Type B pancreatic cell (in vitro differentiated cells): ENCODE results near the gene SMARCC1. TPM values are rescaled to one million over a fixed set of nuclear protein-coding genes. Genes with fewer than 3 reads are reported as not detected.

Experiments used
- DNase-seq: peaks from one replicate; pipeline ENCODE4 v3.0.0; 2021; ENCODE audit warnings: mixed read lengths; ENCODE audit not compliant: unreplicated experiment; ENCODE audit errors: extremely low spot score
- H3K27ac Mint-ChIP-seq: 2 replicates; pipeline ENCODE4 v1.8.0; 2021; ENCODE audit warnings: mild to moderate bottlenecking, mixed read lengths
- H3K27me3 Mint-ChIP-seq: 2 replicates; pipeline ENCODE4 v1.8.0; 2021; ENCODE audit warnings: mixed read lengths
- H3K36me3 Mint-ChIP-seq: 2 replicates; pipeline ENCODE4 v1.8.0; 2021; ENCODE audit warnings: mixed read lengths
- H3K4me1 Mint-ChIP-seq: one replicate; pipeline ENCODE4 v1.8.0; 2021; ENCODE audit warnings: mixed read lengths; ENCODE audit not compliant: unreplicated experiment
- H3K4me3 Mint-ChIP-seq: 2 replicates; pipeline ENCODE4 v1.8.0; 2021; ENCODE audit warnings: mild to moderate bottlenecking, mixed read lengths
- H3K9me3 Mint-ChIP-seq: 2 replicates; pipeline ENCODE4 v1.8.0; 2021; ENCODE audit warnings: mixed read lengths
- total RNA-seq: library from RNA; stranded (reverse); gene quantifications from 2 replicates; pipeline ENCODE4 v1.2.1, GENCODE V29; 2021; ENCODE audit warnings: low replicate concordance
- TF ChIP-seq, protein P1 (sequence below): fragments of 200-600 bp; sonication (generic); conservative IDR thresholded peaks from 2 replicates; pipeline ENCODE4 v1.5.0; 2021; ENCODE audit warnings: antibody characterized with exemption, mild to moderate bottlenecking

Gene SMARCC1
- total RNA-seq, 1 donor from 2014 or later = 200 TPM

DNA sequence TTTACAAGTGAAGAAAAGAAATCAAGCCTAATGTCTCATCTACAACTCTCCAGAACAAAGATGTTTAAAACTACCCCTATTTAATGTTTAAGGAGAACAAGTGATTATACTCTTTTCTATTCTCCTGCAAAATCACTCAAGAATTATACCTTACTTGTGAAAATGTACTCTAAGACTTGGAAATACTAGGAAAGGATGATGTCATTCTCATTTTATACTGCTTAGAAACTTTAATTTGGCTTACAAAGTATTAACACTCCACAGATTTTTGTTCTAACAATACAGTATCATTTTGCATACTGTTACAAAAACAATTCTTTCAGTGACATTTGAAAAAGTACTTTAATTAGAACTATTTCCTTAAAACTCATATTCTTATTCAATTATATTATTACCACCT, 89.5 kb downstream of the SMARCC1 start:
- TF ChIP-seq, protein P1, sequence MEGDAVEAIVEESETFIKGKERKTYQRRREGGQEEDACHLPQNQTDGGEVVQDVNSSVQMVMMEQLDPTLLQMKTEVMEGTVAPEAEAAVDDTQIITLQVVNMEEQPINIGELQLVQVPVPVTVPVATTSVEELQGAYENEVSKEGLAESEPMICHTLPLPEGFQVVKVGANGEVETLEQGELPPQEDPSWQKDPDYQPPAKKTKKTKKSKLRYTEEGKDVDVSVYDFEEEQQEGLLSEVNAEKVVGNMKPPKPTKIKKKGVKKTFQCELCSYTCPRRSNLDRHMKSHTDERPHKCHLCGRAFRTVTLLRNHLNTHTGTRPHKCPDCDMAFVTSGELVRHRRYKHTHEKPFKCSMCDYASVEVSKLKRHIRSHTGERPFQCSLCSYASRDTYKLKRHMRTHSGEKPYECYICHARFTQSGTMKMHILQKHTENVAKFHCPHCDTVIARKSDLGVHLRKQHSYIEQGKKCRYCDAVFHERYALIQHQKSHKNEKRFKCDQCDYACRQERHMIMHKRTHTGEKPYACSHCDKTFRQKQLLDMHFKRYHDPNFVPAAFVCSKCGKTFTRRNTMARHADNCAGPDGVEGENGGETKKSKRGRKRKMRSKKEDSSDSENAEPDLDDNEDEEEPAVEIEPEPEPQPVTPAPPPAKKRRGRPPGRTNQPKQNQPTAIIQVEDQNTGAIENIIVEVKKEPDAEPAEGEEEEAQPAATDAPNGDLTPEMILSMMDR = no peak

DNA sequence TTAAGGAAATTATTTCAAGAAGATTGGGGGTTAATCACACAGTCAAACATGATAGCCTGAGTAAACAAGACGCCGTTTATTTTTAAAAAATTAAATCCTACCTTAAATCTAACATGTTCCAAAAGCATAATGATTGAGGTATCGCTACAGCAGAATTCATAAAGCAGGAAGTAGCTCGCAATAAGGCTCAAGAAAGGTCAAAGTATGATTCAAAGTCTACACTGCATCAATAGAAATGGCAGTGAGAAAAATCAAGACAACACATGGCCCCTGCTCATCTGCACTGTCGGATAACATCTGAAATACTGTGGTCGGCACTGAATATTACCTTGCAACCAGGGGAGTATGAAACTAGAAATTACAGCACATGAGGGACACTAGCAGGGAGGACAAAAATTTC, 93.2 kb downstream of the SMARCC1 start:
- TF ChIP-seq, protein P1 = no peak
- DNase-seq = no peak
- Mint-ChIP-seq H3K27ac (no peak overlapping the region), H3K4me1 (no peaks in the 10 kb centered on the region), H3K9me3 (no peaks in the 10 kb centered on the region), H3K27me3 (no peaks in the 10 kb centered on the region), H3K36me3 (peaks cover 36% of the 10 kb centered on the region), H3K4me3 (no peak overlapping the region)

More for the DNA sequence above, 89.5 kb downstream of the SMARCC1 start:
- peaks cover 22% of the 10 kb centered on the region for H3K36me3 Mint-ChIP-seq
- no peak overlapping the region for H3K4me3 Mint-ChIP-seq
- peak overlapping the region; percentile 0 for H3K27ac Mint-ChIP-seq
- H3K4me1 Mint-ChIP-seq = no peaks in the 10 kb centered on the region
- no peaks in the 10 kb centered on the region for H3K9me3 Mint-ChIP-seq
- H3K27me3 Mint-ChIP-seq = no peaks in the 10 kb centered on the region
- no peak for DNase-seq

DNA sequence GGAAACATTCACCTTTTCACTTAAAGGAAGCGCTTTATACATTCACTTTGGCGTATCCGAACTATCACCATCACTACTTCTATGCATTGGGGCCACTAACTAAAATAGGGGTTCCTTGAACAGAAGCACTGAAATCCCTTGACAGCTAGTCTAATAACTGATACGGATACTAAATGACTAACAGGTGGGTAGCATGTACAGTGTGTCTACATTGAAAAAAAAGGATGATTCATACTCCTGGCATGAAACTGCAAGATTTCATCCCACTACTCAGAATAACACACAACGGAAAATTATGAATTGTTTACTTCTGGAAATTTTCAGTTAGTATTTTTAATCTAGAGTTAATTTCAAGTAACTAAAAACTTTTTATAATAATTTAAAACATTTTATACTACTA, 96.7 kb downstream of the SMARCC1 start:
- DNase-seq = no peak
- TF ChIP-seq, protein P1 = no peak
- Mint-ChIP-seq H3K4me1 (no peaks in the 10 kb centered on the region), H3K4me3 (no peak overlapping the region), H3K36me3 (peaks cover 34% of the 10 kb centered on the region), H3K27me3 (no peaks in the 10 kb centered on the region), H3K9me3 (no peaks in the 10 kb centered on the region), H3K27ac (no peak overlapping the region)

DNA sequence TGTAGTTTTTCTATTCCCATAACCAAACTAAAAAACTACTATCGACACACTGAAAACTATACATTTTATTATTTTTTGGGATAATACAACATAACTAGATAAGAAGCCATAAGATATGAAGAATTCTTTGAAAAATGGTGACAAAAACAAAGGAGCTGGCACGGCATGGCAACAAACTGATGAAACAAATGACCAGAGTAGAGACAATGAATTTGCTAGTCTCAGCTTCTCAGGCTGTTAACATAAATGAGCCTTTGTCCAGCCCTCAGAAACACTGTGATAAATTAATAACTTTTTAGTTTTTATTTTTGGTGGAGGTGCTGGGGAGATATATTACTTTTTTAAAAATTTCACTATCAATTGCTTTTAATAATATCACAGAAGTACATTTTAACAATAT, 100.7 kb downstream of the SMARCC1 start:
- TF ChIP-seq, protein P1 = no peak
- Mint-ChIP-seq H3K4me1 (no peaks in the 10 kb centered on the region), H3K27me3 (no peaks in the 10 kb centered on the region), H3K27ac (no peak overlapping the region), H3K36me3 (peaks cover 33% of the 10 kb centered on the region), H3K9me3 (no peaks in the 10 kb centered on the region), H3K4me3 (no peak overlapping the region)
- DNase-seq = no peak

DNA sequence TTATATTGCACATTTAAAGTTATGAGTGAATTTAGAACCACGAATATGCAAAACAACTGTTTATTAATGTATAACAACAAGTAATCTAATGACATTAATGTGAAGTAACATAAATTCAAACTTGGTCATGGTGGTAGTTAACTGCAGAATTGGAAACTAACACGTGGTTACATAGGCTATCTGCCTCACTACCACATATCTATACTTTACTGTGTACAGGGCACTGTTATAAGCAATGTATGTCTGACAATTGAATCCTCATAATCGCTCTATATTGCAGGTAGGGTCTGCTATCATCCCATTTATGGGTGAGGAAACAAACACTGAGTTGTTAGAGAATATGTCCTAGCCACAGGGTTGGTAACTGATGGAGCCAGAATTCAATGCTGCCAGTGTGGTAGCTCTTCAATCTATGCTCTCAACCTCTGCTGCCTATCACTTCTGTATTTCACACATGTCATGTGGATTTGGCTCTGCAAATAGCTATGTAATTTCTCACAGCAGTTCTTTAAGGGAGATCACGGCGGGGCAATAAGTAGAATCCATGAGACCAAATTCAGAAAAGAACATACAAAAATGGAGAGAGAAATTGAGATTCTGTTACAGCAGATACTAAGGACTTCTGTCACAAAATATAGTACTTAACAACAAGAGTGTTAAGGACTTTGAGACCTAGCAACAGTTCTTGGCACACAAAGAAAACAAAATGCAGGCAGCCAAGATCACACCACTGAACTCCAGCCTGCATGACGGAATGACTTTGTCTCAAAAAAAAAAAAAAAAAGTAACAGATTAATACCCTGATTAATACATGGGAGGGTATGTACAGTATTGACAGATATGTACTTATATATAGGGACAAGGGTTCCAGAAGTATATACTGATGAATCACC, 103.0 kb downstream of the SMARCC1 start:
- H3K9me3 Mint-ChIP-seq = no peaks in the 10 kb centered on the region
- H3K27me3 Mint-ChIP-seq = no peaks in the 10 kb centered on the region
- no peak overlapping the region for H3K27ac Mint-ChIP-seq
- DNase-seq = no peak
- no peak overlapping the region for H3K4me3 Mint-ChIP-seq
- TF ChIP-seq, protein P1 = no peak
- no peaks in the 10 kb centered on the region for H3K4me1 Mint-ChIP-seq
- peaks cover 43% of the 10 kb centered on the region for H3K36me3 Mint-ChIP-seq
